ENCODE results near the gene SLIT3. TPM values are rescaled to one million over a fixed set of nuclear protein-coding genes. Genes with fewer than 3 reads are reported as not detected.

The SLIT3 gene
- polyA plus RNA-seq, 3 donors: 48.8 to 51.1 (median 50.1) TPM

DNA sequence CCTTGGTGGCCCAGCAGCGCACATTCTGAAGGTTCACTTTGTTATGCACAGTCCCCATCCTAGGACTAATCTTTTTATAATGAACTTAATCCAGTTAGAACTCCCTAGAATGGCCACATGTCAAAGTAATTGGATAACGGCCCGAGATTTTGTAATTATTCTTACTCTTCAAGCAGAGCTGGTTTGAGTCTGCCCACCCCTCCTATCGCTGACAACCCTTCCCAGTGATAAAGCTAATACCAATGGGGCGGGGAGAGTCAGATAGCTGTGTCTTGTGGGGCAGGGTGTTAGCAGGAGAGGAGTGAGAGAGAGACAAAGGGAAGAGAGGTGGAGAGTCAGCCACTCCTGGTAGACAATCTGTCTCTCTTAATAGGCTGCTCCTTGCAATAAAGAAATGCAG lies 356.9 kb downstream of the SLIT3 start:
- no peak for DNase-seq (ENCODE audit: low read depth in 3 of 3, low spot score in 2 of 3)

DNA sequence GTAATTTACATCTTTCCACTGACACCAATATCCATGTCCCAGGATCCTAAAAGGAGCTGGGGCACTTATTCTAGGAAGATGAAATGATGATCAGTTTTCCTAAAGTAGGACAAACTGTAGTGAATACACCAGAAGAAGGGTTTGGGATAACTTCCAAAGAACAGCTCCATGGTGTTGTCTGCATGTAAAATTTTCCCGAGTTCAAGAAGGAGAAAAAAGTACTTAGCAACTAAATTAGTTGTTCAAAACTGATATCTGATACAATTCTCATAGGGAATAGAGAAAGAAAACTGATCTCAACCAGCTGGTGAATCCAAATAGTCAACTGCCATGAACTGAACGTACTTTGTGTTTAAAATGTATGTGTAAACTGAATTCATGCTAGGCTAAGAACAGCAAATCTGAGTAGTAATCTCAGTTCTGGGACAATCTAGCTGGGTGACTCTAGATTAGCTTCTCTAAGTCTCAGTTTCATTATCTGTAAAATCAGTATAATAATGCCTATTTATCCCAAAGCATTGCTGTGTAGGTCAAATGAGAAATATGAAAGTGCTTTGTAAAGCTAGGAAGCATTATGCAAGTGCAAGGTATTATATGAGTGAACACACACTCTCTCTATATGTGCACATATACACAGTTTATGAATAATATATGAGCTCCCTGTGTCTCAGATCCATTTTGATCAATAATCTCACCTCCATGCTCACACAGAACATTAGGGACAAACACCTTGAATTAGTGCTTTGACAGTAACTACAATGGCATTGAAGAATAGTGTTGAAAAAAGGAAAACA lies 357.7 kb downstream of the SLIT3 start:
- DNase-seq (ENCODE audit: low read depth in 3 of 3, low spot score in 2 of 3): no peak

DNA sequence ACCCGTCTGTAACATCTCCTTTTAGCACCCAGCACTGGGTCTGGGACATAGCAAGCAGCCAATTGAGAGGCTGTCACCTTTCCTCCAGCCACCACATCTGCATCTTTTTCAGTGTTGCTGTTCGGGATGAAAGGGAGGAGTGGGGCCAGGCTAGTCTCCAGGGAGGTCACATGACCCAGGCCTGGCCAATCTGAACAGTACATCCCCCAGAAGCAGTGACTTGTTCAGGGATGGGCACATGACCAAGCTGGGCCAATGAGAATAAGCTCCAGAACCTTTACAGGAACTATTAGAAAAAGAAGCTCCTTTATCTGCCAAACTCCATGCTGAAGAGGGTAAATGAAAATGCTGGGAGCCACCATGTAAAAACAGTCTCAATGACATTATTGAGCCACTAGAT lies 359.0 kb downstream of the SLIT3 start:
- DNase-seq (ENCODE audit: low read depth in 3 of 3, low spot score in 2 of 3): no peak

DNA sequence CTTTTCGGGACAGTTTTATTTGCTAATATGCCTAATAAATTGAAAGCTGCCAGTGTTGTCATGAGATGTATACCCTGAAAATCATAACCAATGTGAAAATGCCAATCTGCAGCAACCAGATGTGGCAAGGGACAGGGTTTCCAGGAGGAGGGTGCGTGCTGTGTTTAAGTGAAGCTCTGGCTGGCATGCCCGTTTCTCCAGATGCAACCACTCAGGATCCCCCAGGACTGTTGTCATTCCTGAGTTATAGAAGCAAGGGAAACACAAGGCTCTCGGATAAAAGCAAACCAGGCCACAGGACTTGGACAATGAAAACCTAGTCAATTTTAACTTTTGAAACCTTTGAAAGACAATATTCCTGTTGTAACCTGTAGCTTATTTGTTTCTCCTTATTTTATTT lies 360.2 kb downstream of the SLIT3 start:
- DNase-seq (ENCODE audit: low read depth in 3 of 3, low spot score in 2 of 3): no peak

DNA sequence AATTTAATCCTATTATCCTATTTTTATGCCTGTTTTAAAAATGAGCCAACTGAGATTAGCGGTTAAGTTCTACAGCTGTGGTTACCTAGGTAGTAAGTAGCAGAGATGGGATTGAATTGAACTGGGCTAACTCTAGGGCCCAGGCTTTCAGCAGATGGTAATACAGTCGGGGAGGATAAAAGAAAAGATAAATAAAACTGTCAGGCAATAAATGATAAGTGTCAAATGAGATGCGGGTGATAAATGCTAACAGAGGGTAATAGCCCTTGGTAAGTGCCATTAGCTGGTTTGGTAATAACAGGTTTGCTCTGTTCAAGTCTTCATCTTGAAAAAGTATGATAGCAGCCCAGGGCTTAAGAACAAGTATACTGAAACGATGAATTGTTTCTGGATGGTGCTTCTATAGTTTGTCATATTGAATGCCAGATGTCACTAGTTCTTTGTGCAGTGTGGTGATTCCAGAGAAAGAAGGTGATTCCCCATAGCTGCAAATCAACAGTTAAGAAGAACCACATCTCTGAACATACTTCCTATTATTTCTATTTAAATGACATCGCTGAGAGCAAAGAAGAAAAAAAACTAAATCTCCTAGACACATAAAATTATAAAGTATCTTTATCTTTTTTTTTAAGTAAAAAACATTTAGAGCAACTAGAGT lies 360.9 kb downstream of the SLIT3 start:
- no peak for DNase-seq (ENCODE audit: low read depth in 3 of 3, low spot score in 2 of 3)

DNA sequence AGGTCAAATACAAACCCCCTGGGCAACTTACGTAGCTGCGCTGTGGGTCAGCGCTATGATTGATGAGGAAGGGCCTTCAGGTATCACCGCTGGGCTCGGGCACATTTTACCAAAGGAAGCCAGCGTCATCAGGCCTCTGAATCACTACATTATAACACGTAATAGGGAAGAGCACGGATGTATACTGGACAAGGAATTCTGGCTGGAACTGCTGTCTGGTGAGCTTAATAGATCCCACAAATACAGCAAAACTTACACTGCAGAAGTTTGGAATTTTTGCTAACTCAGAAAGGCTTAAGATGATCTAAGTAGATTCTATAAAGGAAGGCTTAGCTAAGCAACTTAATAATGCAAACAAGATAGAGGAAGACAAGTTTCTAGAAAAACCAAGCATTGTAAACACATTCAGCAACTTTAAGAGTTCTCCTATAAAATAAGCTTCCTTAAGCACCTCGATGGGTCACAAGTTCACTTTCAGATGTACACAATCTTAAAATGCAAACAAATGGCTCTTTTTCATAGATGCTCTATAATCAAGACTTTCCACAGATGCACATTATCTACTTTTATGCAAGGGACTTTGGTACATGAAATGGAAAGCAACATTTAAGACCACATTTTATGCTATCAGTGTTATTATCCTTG lies 361.7 kb downstream of the SLIT3 start:
- no peak for DNase-seq (ENCODE audit: low read depth in 3 of 3, low spot score in 2 of 3)

DNA sequence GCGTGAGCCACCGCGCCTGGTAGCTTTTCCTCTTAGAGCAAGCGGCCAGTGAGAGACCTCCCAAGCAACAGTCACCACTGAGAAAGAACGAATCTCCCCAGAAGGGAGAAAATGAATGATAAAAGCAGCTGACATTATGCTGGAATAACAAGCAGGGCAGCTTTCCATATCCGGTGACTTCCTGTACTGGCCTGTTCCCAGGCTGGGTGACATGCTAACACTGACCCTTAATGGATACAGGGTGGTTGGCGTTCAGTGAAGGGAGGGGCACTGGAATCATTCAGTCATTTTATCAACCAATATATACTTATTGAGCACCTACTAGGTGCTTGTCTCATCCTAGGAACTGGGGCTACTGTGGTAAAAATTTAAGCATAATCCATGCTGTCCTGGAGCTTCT lies 364.4 kb downstream of the SLIT3 start:
- no peak for DNase-seq (ENCODE audit: low read depth in 3 of 3, low spot score in 2 of 3)

DNA sequence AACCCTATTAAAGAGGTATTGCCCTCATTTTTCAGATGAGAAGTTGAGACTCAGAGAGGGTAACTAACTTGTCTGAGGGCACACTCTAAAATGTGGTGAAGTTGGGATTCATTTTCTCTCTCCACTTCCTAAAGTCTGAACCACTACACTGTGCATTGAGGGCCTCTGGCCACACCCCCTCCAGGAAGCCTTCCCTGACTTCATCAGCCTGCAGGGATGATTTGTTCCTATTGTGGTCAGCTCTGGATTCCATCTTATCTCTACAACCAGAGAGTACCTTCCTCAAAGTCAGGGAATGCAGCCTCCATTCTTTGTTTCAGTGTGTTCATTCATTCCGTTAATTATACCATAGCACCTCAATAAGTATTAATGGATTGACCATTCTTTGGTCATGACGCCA lies 365.8 kb downstream of the SLIT3 start:
- no peak for DNase-seq (ENCODE audit: low read depth in 3 of 3, low spot score in 2 of 3)

DNA sequence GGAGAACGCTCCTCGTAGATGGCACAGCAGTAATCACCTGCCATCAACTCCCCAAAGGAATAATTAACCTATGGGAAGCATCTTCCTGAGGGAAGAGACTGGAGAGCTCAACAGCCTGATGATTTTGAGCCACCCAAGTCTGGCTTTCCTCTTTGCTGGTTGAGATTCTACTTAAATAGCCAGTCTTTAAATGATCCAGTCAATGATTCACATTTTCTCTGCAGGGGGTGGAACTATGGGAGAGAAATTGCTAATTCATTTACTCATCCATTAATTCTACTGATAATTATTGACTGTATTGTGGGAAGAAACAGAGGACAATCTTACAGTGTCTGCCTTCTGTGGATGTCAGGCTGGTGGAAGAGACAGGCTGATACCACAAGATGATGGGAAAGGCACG lies 366.8 kb downstream of the SLIT3 start:
- no peak for DNase-seq (ENCODE audit: low read depth in 3 of 3, low spot score in 2 of 3)

DNA sequence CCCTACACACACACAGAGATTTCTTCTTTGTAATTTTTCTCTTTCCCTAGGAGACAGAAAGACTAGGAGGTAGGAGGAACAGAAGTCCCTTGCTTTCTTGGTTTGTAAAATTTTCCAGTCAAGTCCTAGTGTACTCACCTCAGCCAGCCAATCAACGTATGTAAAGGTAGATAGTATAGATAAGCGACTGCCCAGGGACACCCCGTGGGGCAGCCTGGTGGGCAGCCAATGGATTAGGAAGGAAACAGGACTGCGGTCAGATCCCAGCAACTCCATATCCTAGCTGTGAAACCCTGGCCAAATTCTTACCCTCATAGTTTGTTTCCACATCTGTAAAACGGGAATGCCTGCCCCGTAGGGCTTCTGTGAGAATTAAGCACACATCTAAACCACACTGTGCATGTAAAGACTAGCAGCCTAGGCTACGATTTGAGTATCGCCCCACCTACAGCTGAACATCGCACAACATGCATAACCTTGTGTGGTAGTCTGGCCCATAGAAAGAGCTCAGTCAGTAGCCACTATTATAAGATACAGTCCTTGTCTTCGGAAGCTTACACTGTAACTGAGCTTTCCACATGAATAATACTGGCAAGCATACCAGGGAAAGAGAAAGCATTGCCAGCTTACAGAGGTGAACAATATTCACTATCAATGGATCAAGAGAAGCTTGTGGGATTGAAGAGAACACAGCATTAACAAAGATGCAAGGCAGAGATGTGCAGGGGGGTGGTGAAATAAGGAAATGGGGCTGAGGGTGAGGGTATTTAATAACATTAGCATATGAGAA lies 368.3 kb downstream of the SLIT3 start:
- DNase-seq (ENCODE audit: low read depth in 3 of 3, low spot score in 2 of 3): no peak

DNA sequence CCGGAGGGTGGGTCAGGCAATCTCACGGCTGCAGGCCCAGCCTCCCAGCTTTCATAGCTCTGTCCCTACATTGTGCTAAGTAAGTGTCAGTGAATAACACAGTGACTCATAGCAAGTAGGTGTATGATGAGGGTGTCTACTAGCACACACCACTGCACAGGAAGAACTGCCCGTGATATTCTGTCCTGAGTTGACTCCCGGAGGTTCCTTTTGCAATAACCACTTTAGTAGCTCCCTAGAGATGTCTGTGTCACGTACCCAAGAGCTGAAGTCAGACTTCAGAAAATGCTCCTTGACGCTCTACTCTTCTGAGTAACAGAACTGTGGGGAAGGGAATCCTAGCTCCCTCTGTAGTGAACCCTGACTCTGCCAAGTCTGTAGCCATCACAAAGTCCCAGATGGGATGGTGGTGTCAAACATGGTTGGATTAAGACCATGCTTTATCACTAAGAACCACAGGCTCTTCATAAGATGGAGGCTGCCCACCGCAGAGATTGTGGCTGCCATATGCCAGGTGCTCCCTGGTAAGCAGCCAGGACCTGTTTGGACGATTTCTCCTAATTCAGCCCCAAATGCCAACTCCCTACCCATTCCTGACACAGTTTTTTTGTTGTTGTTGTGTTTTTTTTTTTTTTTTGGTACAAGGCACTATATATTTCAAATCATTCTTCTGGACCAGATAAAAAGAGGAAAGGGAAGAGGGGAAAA lies 369.1 kb downstream of the SLIT3 start:
- no peak for DNase-seq (ENCODE audit: low read depth in 3 of 3, low spot score in 2 of 3)

DNA sequence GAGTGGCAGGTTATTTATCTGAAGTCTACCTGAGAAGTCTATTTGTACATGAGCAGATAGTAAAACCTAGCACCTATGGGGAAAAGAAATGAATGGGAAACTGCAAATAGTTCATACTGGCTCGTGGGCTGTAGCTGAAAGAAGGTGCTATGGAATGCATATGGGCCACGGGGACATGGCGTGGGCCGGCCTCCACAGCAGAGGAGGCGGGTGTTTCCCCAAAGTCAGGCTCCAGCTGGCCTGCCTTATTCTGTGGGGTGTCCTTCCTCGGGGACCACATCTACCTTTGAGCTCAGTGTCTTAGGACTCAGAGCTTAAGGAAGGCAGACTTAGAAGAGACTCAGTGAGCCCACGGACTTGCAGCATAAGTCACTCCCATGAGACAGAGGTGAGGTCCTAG lies 371.3 kb downstream of the SLIT3 start:
- DNase-seq (ENCODE audit: low read depth in 3 of 3, low spot score in 2 of 3): no peak

DNA sequence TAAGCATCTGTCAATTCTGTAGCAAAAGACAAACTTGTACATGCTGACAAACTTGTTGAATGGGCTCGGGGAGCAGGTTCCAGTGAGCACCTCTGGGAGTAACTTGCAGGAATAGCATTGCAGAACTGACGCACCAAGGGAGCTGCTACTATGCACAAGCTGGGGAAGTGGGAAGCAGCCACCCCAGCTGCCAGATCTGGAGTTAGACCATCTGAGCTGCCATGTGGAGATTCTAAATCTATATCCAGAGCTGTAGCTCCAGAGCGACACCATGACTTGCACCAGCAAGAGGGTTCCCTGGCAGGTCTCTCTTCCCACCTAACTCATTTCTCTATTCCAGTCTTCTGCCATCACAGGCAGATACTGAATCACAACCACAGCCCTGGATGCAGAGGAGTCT lies 375.8 kb downstream of the SLIT3 start:
- DNase-seq (ENCODE audit: low read depth in 3 of 3, low spot score in 2 of 3): no peak

DNA sequence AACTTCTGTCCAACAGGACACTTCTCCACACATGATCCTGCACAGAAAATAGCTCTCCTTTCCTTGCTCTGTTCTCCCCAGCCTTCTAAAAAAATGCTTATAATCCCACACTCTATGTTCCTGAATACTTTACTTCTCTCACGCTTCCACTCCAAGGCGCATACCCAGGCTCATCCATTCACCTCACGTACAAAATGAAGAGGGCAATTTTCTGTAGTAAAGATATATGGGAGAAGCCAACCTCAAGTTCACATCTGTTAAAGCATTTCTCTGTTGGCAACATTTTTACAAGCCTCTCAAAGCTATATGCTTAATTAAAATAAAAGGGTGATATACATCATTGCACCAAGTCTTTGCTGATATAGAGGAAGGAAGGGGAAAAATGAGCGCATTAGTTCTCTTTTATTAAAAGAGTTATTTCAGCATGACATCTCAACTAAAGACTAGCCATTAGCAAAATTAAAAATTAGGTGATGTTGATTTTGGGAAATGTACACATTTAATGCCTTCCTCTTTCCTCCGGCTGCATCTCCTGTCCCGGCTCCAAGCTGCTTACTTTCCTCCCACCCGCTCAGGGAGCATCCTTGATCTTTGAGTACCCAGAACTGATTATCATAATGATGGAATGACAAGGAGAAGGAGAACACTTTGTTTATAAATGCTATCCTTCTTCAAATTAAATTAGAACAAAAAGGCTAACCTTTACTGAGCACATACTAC lies 379.6 kb downstream of the SLIT3 start:
- DNase-seq (ENCODE audit: low read depth in 3 of 3, low spot score in 2 of 3): no peak

DNA sequence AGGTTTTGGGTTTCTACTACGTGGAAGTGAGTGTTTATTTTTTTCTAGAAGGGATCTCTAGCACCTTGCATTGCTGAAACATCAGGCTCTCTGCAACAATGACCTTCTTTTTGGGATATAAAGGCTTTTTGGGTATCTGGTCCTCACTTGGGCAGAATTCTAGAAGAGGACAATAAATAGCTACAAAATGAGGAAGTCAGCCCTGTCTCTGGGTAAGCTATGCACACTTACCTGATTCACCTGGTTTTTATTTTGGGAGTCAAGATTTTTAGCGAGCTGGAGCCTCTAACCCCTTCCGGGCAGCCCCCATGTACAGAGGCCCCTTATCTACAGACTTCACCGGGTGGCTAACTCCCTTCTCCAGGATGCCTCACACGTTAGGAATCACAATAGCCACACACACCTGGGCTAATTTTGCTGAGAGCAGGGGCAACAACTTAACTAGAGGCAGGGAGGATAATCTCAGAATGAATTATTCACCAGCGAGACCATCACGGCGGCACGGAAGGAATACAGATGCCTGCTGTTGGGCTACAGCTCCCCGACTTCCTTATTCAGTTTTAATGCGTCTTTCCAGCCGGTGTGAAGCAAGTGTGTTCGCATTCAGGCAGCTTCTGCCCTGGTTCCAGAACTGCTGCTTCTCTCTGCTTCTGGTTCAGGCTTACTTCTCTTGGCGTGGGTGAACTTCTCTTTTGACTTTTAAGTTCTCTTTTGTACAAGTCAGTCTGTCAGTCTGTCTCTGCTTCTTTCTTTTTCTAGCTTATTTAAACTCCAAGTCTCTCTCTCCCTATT lies 380.7 kb downstream of the SLIT3 start:
- no peak for DNase-seq (ENCODE audit: low read depth in 3 of 3, low spot score in 2 of 3)

DNA sequence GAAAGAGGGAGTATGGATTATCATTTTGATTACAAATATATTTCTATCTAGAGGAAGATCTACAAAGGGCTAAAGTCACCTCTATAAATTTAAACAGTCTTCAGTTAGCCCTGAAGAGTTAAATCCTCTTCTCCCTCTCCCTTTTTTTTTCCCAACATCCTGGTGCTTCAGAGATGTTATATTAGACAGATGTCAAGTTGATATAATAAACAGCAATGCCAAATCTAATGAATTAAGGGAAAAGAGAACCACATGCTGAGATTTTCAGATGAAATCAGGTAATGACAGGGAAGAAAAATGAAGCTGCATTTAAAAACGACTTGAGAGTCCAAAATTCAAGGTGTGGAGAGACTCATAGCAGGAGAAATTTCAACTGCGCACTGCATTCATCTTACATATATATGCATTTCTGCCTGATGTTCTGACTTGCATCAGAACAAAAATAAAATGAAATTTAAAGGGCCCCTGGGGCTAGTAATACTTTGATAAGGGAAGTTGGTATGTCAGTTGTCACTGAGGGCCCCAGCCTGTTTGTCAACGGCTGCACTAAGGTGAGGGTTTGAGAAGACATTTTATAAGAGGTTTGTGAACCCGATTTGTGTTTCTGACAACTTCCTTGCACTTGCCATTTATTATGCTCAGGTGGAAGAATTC lies 382.9 kb downstream of the SLIT3 start:
- no peak for DNase-seq (ENCODE audit: low read depth in 3 of 3, low spot score in 2 of 3)

DNA sequence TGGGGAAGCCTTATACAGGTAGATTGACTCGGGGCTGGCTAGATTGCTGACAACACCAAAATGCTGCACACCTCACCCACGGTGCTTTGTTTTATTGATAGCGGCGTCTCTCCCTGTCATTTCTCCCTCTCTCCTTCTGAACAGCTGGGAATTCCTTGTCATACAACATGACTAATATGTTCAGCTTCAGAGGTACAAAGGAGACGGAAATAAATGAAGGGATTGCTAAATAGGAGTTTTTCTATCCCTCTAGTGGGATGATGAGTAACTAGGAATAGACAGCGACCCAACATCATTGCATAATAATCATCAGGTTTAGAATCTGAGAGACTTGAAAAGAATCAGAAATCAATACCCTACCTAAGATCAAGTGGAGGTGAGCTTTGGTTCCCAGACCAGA lies 384.1 kb downstream of the SLIT3 start:
- DNase-seq (ENCODE audit: low read depth in 3 of 3, low spot score in 2 of 3): no peak

DNA sequence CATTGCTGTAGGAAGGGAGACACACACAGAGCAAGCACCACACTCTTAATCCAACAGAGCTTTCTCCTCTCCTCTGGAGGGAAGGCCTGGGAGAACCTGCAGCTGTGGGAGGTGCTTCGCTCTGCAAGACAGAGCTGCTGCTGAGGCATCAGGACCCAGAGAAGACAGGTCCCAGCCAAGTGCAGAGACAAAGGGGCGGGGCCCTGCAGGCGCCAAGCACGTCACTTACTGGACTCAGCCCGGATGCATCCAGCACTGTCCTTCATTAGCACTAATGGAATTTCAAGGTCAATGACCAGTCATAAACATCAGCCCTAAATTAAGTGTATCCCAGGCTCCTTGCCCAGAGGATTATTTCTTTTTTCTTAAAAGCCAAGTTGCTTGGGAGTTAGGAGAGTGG lies 384.7 kb downstream of the SLIT3 start:
- peak; percentile 45 to 59 (median 53) for DNase-seq (ENCODE audit: low read depth in 3 of 3, low spot score in 2 of 3)

DNA sequence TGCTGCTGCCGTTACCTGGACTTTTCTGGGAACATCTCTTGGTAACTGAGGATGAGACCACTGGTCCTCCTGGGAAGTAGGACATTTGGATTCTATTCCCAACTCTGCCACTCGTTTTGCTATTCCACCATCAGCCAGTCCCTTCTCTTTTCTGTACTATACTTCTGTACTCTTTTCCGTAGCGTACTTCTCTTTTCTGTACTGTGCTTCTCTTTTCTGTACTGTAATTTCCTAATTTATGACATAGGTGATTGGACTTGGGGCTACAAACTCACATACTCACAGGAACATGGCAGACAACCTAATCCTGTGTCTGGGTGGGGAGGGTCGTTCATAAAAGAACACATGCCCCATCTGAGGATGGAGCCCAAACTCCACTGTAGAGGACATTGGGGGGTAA lies 386.4 kb downstream of the SLIT3 start:
- DNase-seq (ENCODE audit: low read depth in 3 of 3, low spot score in 2 of 3): no peak
